HG02588 (cell line): ENCODE data around the gene CWC27.
"Not testable (repeated sequence)": the region's sequence is repeated elsewhere in the genome, so short reads cannot be mapped to it uniquely, and the experiment has no call there.

Experiments used
- ATAC-seq: cut with Tn5 transposase; IDR thresholded peaks from one replicate; pipeline ENCODE4 v1.9.1; 2021; ENCODE audit warnings: mild to moderate bottlenecking, moderate library complexity; ENCODE audit not compliant: unreplicated experiment

CWC27 gene

DNA sequence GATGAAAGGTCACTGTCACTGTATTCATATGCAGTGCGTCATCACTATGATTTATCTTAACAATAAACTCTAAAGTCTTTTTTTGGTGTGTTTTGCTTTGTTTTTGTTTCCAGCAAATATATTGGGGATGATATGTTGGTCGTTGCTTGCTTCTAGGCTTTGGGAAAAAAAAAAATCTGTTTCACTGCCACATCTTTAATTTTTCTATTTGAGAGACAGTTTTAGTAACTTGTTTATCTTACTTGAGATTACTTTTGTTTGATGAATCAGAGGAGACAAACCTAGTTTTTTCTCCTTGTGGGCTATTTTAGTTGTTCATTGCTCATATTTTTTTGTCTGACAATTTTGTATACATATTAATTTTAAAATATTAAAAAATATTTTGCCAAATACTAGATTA is 19.4 kb downstream of the CWC27 start:
- no peak for ATAC-seq

- no peak for ATAC-seq
Observed at GRCh38 chr5:64789457-64789856, 20.7 kb downstream of the CWC27 start.

DNA sequence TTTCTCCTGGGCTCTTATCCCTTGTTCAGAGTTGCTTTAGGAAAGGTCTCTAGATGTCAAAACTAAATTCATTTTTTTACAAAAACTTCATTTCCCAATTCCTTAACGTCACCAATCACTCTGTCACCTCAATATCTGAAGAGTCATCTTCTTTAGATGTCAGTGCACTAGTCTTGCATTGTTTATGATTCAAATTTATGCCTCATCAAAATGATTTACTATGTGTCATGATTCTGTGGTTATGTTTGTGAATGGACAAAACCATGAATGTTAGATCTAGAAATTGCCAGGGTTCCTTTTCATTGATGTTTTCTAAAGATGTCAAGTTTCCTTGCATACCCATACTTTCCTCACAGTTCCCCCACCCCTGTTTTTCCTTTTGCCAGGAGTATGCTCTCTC is 21.5 kb downstream of the CWC27 start:
- no peak for ATAC-seq

GRCh38 chr5:64792469-64792868 is 23.7 kb downstream of the CWC27 start:
- no peak for ATAC-seq

DNA sequence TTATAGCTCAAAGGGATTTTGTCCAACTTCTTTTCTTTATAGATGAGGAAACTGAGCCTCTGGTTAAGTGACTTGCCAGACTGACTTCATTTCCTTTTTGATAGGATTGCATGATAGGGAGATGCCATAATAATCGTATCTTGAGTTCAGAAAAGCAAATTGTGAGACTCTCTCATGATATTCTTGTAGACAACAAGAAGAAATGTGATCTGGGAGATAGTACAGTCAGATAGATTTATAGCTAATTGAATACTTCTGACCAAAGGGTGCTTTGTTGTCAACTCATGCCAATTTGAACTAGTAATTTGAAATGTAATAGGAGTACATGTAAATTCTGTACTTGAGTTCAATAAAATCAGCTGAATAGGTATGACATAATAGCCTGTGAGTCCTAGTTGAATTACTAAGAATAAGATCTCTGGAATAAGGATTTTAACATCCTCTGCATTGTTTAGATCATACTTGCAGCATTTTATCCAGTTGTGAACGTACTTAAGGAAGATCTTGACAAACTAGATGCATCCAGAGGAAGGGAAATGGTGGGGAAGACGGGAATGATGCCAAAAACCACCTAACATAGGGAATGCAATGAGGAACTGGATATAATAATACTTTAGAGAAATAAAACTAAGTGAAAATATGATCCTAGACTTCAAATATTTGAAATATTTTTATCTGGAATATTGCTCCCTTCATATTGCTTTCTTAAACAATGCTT is 25.5 kb downstream of the CWC27 start:
- ATAC-seq, result no peak

GRCh38 chr5:64796301-64796700 is 27.6 kb downstream of the CWC27 start:
- ATAC-seq, result no peak

DNA sequence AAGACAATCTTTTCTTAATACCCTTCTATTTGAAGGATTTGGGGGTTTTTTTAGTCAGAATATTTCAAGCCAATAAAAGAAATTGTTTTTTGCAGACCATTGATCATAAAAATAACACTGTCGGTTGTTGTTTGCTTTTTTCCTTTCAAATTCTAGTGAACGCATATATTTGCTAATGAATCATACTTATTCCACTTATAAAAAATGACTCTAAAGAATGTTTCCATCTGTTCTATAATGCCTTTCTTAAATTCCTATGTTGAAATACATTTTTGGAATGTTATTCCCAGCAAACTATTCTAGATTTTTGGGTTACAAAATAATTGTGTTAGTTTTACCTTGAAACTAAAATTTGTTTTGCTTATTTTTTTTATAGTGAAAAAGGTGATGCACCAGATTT is 32.2 kb downstream of the CWC27 start:
- no peak for ATAC-seq

GRCh38 chr5:64806537-64806936 is 37.8 kb downstream of the CWC27 start:
- ATAC-seq, result no peak

DNA sequence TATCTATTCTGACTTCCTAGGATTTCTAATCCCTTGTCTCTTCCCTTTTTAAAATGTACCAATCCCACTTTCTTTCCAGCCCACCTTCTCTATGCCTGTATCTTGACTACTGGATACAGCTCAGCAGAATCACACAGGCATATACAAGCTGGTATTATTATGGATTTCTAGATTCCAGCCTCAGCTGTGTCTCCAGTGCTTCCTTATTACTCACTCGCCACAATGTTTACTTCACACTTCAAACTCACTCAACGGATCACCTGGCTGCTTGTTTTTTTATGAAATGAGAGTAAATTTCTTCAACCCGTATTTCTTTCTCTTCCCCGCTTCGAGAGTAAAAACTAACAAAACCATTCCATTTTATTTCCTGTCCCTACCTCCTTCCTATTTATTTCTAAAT is 38.8 kb downstream of the CWC27 start:
- ATAC-seq, result no peak

DNA sequence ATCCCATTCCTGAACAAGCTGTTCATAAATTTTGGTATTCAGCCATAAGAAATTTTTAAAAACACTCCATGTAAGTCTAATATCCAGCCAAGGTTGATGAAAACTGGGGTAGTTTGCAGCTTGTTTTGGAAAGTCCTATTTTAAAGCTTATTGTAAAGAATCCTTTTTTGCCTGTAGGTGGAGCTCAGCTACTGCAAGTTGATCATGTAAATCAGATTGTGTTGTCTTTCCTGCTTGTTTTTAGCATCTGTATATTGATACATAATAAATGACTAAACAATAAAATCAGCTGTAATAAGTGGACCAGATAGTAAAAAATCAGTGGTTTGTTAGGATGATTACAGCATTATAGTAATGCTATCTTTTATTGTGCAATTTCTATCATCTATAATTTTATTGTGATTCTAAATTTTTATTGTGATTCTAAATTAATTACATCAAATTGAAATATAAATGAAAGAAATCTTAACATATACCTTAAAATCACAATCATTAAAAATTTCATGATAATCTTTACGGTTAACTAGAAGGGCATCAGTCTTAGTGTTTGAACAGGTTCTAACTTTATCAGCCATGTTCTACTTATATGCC is 42.4 kb downstream of the CWC27 start:
- no peak for ATAC-seq

GRCh38 chr5:64814073-64814472 is 45.3 kb downstream of the CWC27 start:
- peak; percentile 98 for ATAC-seq

DNA sequence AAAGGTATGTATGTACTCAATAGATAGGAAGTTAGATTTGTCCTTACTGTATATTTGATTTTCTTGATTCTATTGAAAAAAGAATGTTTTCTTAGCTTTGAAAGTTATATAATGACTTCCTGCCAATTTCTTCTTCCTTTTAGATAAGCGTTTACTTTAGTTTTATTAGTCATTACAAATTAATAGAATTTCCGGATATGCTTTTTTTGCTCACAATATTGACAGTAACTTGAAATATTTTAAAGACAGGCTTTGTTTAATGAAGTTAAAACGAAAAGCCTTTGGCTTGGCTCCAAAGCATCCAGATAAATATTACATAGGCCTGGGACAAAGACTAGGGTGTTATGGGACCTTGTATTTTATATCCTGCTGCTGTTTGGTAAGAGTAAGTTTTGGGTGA is 49.5 kb downstream of the CWC27 start:
- no peak for ATAC-seq

DNA sequence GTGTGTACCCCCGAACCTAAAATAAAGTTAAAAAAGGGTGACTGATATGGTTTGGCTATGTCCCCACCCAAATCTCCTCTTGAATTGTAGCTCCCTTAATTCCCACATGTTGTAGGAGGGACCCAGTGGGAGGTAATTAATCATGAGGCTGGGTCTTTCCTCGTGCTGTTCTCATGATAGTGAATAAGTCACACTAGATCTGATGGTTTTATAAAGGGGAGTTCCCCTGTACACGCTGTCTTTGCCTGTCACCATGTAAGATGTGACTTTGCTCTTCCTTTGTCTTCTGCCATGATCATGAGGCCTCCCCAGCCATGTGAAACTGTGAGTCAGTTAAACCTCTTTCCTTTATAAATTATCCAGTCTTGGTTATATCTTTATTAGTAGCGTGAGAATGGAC is 50.6 kb downstream of the CWC27 start:
- ATAC-seq, result not testable (repeated sequence)

- ATAC-seq, result no peak
Observed at GRCh38 chr5:64822320-64822719, 53.6 kb downstream of the CWC27 start.

DNA sequence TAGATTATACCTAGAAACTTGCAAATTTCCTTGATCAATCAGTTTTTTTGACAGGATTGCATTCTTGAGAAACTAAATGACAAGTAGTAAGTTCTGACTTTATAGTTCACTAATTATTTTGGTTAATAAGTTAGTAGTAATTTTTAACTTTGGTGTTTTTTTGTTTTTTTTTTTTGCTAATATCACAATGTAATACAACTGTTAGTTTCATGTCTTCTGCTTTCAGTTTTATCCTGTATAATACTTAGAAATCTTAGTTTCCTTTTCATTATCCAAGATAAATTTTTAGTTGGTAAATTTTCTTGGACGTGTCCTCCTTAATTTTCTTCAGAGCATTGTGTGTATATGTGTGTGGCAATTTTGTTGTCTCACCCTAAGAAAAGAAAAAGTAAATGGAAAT is 57.8 kb downstream of the CWC27 start:
- ATAC-seq, result no peak

DNA sequence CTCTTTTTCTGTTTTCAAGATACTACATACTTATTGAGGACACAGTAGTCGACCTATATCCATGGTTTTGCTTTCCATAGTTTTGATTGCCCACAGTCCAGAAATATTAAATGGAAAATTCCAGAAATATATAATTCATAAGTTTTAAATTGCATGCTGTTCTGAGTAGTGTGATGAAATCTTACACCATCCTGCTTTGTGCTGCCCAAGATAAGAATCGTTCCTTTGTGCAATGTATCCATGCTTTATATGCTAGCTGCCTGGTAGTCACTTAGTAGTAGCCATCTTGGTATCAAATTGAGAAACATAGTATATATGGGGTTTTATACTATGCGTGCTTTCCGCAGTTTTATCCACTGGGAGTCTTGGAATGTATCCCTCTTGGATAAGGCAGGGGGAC is 59.0 kb downstream of the CWC27 start:
- ATAC-seq, result no peak

- ATAC-seq, result not testable (repeated sequence)
Observed at GRCh38 chr5:64830650-64831049, 61.9 kb downstream of the CWC27 start.

- ATAC-seq, result no peak
Observed at GRCh38 chr5:64831996-64832395, 63.3 kb downstream of the CWC27 start.

GRCh38 chr5:64834037-64834436 is 65.3 kb downstream of the CWC27 start:
- ATAC-seq, result no peak

DNA sequence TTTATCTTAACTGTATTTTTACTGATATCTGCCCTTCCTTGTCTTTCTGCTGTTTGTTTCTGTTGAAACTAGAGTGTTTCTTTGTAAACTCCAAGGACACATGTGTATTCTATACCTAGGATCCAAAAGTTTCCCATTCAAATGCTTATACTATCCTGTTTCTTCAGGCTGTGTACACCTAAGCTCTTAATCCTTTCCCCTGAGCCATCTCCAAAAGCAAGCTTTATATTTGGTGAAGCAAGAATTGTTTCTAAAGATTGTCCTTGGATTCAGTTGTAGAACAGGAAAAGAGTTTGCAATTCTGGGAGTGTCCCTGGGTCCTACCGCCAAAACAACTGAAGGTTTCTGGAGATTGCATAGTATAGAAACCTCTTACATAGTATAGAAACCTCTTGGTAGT is 65.9 kb downstream of the CWC27 start:
- ATAC-seq, result no peak

DNA sequence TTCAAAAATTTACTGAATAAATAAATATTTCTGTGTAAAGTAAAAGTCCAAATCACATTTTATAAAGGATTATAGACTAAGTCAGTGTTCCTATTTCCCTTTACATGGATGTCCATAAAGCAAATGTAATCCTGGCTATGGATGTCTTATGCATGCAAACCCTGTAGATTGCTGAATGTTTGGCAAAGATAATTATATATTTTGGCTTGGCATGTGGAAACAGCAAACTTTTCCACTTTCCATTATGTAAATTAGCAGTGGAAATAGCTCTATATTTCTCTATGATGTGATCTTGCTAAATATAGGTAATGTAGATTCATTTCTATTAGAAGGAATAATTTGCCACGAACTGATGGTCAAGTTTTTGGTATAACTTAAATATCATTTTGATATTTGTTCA is 66.5 kb downstream of the CWC27 start:
- no peak for ATAC-seq

- no peak for ATAC-seq
Observed at GRCh38 chr5:64836190-64836755, 67.5 kb downstream of the CWC27 start.

DNA sequence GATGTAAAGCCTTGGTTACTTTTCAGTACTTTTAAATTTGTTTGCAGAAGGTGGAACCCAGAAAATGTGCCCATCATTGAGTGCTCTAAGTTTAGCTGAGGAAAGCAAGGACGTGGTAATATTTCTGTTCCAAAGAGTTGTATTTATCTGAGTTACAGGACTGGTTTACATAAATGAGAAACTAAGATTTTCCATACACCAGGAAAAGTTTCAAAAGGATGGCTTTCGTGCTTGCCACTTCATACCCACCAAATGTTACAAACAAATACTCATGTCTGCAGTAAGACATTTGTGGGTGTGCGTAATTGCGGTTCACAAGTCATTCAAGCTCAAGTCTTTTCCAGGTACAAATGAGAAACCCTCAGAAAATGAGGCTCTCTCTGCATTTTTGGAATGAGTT is 68.1 kb downstream of the CWC27 start:
- ATAC-seq, result no peak
